Right renal pelvis (tissue), 4 donors: ENCODE measurements around the gene CALM3. TPM values are rescaled to one million over a fixed set of nuclear protein-coding genes. Genes with fewer than 3 reads are reported as not detected.

Experiments
- DNase-seq, 4 donors: peaks; one replicate each; pipeline ENCODE4 v3.0.0-alpha.2; 2013; ENCODE audit warnings: low read depth in 4 of 4, low spot score in 3 of 4, missing footprints in 1 of 4
- polyA plus RNA-seq, 4 donors: library from polyadenylated mRNA; unstranded; fragments of 120-200 nt; gene quantifications; one replicate each; pipeline ENCODE4 v1.2.1, GENCODE V29; 2013; ENCODE audit not compliant: insufficient read length in 4 of 4

CALM3 gene
- polyA plus RNA-seq, 4 donors: 436 to 442 (median 441) TPM

DNA sequence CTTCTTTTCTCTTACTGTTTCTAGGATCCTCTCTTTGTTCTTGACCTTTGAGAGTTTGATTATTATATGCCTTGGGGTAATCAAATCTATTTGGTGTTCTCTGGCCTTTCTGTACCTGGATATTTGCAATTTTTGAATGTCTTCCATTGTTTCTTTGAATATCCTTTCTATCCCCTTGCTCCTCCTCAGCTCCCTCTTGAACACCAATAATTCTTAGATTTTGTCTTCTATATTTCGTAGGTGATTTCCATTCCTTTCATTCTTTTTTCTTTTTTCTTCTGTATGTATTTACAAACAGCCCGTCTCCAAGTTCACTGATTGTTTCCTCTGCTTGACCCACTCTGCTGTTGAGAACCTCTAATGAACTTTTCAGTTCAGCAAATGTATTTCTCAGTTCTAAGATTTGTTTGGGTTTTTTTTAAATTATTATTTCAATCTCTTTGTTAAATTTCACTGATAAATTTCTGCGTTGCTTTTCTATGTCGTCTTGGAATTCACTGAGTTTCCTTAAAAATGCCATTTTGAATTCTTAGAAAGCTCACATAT is 2.7 kb upstream of the CALM3 start:
- no peak for DNase-seq

DNA sequence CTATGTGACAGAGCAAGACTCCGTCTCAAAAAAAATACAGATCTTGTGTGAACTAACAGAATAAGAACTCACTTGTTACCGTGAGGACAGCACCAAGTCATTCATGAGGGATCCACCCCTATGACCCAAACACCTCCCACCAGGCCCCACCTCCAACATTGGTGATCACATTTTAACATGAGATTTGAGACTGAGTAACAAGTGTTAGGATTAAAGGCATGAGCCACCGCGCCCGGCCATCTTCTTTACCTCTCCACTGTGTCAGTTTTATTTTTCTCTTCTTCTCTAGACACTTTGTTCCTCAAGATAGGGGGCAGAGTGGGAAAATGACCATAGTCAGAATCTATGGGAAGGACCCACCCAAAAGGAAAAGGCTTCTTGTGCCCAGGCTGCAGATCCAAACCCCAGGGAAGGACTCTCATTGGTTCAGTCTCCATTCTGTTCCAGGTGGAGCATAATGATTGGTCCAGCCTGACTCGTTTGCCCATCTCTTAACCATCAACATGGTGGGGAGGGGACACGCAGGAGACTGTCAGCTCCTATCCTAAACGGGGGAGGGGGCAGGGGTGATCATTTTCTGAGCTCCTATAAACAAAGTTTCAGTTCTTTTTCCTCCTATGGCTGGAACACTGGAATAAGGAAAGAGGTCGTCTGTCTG is 1.3 kb upstream of the CALM3 start:
- DNase-seq: no peak

DNA sequence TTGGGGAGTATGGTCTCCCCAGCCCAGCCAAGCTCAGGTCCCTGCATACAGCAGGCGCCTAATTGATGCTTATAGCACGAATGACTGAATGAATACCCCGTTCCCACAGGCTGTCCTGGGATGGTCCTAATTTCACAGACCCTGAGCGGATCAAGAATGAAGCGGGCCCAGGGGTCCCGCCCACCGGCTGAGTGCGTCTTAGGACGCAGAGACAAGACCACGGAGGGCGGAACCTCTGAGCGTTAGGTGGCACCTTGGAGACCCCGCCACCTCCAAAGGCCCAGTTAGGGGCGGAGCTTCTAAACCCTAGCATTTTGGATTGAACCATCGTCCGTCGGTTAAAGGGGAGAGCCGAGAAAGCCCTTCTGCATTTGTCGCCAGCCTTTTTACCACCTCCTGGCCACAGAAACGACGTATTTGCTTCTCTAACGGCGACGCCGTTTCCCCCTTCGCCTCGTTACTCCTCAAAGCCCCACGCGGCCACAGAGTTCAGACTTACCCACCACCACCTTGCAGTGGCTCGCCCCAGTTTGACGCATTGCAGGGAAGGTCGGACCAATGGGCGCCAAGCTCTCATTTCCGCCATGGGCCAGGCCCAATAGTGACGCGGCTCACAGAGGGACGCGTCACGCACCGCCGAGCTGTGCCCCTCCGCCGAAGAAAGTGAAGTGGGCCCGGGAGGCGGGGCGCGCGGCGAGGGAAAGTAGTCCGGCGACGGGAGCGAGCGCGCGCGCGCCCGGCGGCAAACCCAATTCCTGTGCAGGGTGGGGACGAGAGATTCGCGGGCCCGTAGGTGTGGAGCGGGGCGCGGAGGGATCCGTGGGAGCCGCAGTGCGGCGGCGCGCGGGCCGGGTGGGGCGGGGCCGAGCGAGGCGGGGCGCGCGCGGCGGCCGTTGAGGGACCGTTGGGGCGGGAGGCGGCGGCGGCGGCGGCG is 479 bp upstream of the CALM3 start:
- DNase-seq: peak; percentile 96 to 100 (median 98)

DNA sequence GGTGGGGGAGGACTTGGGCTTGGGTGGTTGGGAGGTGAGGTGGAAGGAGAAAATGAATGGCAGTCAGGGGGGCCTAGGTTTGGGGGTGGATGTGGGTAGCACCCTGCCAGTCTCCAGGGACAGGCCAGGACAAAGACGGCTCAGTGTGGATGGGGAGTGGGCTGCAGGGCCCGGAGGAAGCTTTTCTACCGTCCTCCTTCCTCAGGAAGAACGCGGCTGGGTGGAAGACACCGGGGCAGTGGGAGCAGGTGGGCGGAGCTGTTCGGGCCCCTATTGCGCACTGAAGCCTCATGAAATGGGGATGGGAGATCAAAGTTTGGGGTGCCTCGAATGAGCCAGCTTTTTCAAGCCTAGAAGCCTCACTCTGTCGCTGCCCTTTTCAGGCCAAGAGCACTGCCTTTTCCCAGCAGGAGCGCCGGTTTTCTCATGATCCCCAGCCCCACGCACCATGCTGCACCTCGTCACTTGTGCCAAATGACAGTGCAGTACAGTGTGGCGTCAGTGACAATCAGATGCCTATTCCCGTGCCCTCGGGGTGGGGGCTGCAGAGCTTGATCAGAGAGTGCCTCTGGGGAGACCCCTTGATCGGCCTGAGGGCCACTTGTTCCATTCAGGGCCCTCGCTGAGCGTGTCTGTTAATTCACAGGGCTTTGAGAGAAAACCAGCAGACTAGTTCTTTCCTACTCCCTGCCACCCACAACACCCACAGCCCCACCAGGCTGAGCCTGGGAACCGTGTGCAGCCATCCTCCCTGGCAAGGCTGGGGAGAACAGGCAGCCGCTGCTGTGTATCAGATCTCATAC is 1.5 kb downstream of the CALM3 start:
- DNase-seq: no peak

DNA sequence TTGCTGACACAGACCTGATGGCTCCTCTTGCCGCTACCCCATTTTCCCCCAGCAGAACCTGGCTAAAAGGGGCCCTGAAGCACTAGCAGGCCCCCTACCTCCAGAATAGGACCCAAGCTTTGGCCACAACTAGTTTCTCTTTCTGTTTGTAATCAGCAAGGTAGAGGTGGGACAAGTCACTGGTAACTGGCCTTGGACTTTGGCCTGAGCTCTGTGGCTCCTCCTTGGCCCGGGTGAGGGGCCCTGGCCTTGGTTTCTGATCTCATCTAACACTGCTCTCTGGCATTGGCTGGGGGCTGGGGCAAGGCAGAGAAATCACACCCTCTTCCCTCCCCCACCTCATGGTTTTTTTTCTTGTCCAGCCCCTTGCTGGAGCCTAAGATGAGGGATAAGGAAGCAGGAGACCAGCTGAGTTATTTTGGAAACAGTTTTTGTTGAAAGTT is 2.1 kb downstream of the CALM3 start:
- no peak for DNase-seq

DNA sequence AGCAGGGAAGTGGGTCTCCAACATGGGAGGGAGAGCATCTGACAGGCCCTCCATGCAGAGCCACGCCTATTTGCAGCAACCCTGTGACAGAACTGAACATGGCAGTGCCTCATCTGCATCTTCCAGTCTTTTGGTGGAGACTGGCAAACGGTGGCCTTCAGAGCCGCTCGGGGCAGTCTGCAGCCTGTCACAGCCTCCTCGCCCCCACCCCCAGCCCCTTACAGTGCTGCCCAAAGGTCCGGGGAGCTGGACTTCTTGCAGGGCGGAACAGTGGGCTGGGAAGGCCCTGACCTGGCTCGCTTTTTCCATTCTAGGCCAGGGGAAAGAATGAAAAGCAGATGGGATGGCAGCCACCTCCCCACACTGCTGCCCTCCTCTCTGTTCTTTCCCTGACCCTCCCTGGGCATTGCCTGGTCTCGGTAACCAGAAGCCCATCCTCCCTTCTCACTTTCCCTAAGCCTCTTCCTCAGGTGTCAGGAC is 2.7 kb downstream of the CALM3 start:
- DNase-seq: no peak

DNA sequence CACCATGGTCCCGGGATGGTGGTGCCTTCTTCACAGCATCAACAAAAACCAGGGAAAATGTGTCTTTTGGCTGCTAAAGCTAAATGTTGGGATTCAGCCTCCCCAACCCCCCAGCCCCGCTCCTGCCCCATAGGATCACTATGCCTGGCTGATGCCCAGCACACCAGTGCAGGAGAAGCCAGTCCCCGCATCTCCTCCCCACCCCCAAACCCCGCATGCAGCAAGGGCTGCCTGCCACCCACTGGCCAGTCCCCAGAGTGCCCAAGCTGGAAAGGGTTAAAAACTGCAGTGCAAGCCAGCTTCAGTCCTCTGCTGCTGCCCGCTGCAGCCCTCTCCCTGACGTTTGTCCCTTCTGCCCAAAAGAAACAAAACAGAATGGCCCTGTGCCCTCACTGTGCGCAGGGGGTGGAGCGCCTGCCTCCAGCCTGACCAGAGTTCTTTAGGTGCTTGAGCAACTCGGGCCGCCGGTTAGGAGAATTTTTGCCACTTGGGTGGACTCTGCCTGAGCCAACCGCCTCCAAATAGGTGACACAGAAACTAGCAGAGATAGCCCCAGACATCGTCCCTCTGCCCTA is 3.7 kb downstream of the CALM3 start:
- no peak for DNase-seq

DNA sequence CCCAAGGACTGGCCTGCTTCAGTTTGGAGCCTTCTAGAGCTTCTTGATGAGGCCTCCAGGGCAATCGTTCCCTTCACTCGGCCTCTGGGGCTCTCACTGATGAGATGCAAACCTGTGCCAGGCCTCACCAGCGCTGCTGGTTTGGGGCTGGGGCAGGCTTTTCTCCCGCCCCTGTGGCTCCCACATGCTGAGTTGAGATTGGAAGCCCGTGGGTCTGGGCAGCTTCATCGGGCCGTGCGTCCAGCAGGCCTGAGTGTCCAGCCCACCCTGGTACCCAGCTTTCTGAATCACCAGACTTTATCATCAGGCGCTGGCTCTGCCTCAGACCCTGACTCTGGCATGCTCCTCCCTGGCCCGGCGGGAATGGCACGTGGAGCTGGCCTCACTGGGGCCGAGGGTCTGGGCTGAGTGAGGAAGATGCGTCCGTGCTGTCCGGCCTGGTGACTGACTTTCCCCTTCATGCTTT is 4.3 kb downstream of the CALM3 start:
- DNase-seq: no peak

DNA sequence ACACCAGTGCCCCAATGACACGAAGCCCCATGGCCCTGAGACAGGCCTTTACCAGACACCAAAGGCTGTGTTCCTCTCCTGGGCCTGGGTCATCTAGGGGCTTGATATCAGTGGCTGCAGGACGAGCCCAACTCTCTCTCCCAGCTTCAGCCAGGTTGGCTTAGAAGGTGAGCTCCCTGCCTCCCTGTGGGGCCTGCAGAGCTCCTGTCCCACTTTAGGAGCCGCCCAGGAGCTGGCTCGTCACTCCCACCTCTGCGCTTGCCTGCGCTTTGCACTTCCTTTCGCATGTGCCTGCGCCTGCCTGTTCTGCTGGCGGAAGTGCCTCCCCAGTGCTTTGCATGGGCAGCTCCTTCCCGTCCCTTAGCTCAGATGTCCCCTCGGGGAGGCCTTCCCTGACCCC is 4.9 kb downstream of the CALM3 start:
- DNase-seq: no peak

DNA sequence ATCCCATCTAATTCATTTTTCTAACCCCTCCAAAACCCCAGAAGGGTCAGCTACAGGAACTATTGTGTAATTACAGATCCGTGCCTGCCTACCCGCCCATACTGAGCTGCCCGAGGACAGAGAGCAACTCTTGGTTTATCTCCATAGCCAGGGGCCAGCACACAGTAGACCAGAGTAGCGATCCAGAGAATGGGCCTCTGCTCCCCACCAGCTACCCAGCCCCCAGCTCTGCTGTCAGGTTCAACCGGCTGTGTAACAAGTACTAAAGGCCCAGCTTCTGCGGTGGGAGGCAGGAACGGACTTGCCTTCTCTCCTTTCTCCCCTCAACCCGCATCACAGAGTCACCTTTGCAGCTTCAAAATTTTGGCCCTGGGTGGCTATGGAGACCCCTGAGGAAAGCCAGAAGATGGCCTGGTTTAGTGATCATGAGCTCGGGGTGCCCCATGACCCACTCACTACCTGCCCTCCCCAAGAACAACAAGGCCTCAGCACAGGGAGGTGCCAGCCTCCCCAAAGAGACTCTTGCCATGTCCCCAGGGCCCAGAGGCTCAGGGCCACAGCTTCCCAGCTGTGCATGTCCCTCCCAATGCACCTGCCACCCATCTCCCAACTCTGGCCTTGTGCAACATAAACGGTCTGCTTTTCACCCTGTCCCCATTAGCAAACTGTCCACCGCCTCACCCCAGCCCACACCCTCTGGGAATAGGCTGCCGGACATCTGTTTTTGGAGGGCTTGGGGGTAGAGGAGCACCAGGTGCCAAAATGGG is 5.7 kb downstream of the CALM3 start:
- no peak for DNase-seq

DNA sequence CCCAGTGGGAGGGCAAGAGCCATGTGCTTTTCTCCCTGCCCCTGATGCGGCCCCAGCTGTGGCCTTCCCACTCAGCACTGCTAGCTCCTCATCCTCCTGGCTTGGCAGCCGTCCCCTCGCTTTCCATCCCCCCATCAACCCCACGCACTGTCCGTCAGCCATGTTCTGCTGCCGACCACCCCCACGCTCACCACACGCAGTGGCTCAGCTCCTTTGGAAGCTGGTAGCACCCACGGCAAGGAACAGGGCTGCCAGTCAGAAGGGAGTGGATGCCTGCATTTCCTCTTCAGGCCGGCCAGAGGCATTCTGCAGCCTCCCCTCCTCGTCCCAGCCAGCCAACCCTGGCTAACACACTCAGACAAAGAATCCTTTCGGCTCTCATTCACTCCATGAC is 6.3 kb downstream of the CALM3 start:
- DNase-seq: no peak

DNA sequence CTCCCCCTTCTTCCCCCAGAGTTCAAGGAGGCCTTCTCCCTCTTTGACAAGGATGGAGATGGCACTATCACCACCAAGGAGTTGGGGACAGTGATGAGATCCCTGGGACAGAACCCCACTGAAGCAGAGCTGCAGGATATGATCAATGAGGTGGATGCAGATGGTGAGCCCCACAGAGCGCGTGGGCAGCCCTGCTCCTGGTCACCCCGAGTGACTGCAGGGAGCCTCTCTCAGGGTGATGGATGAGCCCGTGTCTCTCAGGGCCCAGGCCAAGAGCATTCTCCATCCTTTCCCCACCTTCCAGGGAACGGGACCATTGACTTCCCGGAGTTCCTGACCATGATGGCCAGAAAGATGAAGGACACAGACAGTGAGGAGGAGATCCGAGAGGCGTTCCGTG is 7.0 kb downstream of the CALM3 start:
- no peak for DNase-seq

DNA sequence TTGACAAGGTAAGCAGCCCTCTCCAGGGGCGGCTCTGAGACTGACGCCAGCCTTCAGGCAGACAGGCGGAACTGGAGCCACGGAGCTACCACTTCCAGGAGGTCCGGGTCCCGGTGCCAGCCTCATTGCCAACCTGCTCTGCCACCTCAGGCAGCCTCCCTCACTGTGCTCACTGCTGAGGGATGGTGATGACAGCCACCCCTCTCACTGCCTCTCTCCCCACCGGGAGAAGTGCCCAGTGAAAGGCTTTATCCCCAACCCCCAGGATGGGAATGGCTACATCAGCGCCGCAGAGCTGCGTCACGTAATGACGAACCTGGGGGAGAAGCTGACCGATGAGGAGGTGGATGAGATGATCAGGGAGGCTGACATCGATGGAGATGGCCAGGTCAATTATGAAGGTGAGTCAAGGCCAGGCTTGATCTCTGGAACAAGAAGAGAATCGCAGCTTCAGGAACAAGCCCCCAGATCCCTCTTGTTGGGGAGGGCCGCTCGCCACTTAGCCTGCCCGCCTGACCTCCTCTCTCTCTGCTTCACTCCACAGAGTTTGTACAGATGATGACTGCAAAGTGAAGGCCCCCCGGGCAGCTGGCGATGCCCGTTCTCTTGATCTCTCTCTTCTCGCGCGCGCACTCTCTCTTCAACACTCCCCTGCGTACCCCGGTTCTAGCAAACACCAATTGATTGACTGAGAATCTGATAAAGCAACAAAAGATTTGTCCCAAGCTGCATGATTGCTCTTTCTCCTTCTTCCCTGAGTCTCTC is 7.6 kb downstream of the CALM3 start:
- no peak for DNase-seq

DNA sequence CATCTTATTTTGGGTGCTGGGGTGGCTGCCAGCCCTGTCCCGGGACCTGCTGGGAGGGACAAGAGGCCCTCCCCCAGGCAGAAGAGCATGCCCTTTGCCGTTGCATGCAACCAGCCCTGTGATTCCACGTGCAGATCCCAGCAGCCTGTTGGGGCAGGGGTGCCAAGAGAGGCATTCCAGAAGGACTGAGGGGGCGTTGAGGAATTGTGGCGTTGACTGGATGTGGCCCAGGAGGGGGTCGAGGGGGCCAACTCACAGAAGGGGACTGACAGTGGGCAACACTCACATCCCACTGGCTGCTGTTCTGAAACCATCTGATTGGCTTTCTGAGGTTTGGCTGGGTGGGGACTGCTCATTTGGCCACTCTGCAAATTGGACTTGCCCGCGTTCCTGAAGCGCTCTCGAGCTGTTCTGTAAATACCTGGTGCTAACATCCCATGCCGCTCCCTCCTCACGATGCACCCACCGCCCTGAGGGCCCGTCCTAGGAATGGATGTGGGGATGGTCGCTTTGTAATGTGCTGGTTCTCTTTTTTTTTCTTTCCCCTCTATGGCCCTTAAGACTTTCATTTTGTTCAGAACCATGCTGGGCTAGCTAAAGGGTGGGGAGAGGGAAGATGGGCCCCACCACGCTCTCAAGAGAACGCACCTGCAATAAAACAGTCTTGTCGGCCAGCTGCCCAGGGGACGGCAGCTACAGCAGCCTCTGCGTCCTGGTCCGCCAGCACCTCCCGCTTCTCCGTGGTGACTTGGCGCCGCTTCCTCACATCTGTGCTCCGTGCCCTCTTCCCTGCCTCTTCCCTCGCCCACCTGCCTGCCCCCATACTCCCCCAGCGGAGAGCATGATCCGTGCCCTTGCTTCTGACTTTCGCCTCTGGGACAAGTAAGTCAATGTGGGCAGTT is 8.6 kb downstream of the CALM3 start:
- no peak for DNase-seq

DNA sequence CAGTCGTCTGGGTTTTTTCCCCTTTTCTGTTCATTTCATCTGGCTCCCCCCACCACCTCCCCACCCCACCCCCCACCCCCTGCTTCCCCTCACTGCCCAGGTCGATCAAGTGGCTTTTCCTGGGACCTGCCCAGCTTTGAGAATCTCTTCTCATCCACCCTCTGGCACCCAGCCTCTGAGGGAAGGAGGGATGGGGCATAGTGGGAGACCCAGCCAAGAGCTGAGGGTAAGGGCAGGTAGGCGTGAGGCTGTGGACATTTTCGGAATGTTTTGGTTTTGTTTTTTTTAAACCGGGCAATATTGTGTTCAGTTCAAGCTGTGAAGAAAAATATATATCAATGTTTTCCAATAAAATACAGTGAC is 9.3 kb downstream of the CALM3 start:
- no peak for DNase-seq

DNA sequence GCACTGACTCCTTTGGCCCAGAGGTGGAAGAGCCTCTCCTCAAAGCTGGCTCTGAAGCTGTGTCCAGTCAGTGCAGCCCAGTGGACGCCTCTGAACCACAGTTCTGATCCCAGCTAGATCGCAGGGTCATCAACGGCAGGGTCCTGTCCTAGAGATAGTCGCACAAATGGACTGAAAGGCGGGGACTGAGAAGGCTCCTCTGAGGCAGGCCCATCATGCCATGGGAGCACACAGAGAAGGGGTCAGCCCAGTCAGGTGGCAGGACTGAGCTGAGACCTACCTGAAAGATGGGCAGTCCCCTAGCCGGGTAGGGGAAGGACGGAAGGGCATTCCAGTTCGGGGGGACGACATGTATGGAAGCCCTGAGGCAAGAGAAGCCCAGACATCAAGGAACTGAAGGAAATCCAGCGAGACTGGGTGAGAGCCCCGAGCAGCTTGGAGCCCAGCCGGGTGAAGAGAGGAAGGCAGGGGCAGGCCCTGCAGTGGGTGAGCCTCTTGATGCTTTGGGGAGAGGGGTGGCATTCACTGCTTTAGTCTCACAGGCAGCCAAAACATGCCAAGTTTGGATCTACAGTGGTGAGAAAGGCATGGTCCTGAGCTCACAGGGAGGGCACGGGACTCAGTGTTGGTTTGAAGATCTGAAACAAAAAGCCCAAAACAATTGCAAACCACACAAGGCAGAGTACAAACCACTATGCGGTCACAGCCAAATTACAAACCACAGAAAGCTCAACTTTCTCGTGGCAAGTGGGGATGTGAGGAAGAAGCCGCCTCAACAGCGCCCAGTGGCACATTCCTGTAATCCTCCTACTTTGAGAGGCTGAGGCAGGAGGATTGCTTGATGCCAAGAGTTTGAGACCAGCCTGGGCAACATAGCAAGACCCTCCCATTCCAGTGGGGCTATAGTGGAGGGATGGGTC is 10.0 kb downstream of the CALM3 start:
- no peak for DNase-seq

DNA sequence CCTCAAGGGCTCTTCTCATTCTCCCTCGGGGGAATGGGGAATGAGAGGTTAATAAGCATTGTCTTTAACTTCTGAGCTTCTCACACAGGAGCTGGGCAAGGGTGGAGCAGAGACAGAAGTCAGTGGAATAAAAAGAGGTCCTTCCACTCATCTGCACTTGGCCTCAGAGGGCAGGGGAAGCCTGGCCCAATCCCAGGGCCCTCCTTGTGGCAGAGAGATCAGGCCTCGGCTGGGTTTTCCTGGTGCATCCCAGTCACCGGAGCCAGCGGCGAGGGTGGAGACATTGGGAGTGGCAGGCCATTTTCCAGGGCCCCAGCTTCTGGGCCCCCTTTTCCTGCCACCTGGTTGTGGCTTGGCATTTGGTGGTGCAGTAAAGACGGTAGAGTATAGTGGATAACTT is 10.6 kb downstream of the CALM3 start:
- no peak for DNase-seq
